HEK293T (cell line): ENCODE data around the gene BRICD5.

Source experiments
- CTCF ChIA-PET: fragments of 350-600 bp; formaldehyde crosslinking; extraction: SDS; loops from one replicate; lab custom pipeline; 2021; ENCODE audit warnings: antibody characterized with exemption, inconsistent platforms; lab: Yijun Ruan, JAX
- POLR2A ChIA-PET: fragments of 350-600 bp; formaldehyde crosslinking; extraction: SDS; loops from one replicate; lab custom pipeline; 2020; ENCODE audit warnings: antibody characterized with exemption, inconsistent platforms; lab: Yijun Ruan, JAX
- DNase-seq: peaks from one replicate; pipeline ENCODE4 v3.0.0; 2012; ENCODE audit warnings: mixed read lengths; ENCODE audit errors: extremely low spot score
- ARNT ChIP-seq: fragments of 450-650 bp; IDR thresholded peaks from 2 replicates; pipeline ENCODE4 v1.6.1; 2017; ENCODE audit warnings: mild to moderate bottlenecking
- BHLHE40 ChIP-seq: fragments of 450-650 bp; IDR thresholded peaks from 2 replicates; pipeline ENCODE4 v1.6.1; 2016; ENCODE audit warnings: mild to moderate bottlenecking, moderate library complexity, borderline replicate concordance
- CTBP1 ChIP-seq: fragments of 450-650 bp; IDR thresholded peaks from 2 replicates; pipeline ENCODE4 v1.6.1; 2016; ENCODE audit warnings: borderline replicate concordance
- ELF4 ChIP-seq: fragments of 450-650 bp; IDR thresholded peaks from 2 replicates; pipeline ENCODE4 v1.6.1; 2017; ENCODE audit warnings: antibody characterized with exemption
- FOXA1 ChIP-seq: fragments of 450-650 bp; IDR thresholded peaks from 2 replicates; pipeline ENCODE4 v1.6.1; 2016; ENCODE audit warnings: mild to moderate bottlenecking
- FOXK2 ChIP-seq: fragments of 450-650 bp; IDR thresholded peaks from 2 replicates; pipeline ENCODE4 v1.6.1; 2016; ENCODE audit warnings: mild to moderate bottlenecking
- FOXM1 ChIP-seq: fragments of 450-650 bp; IDR thresholded peaks from 2 replicates; pipeline ENCODE4 v1.6.1; 2017; ENCODE audit warnings: mild to moderate bottlenecking, borderline replicate concordance
- HDGF ChIP-seq: fragments of 450-650 bp; IDR thresholded peaks from 2 replicates; pipeline ENCODE4 v1.6.1; 2017; ENCODE audit warnings: antibody characterized with exemption, borderline replicate concordance
- L3MBTL2 ChIP-seq: fragments of 450-650 bp; conservative IDR thresholded peaks from 2 replicates; pipeline ENCODE4 v1.6.1; 2016; ENCODE audit warnings: mild to moderate bottlenecking
- LEF1 ChIP-seq: fragments of 450-650 bp; IDR thresholded peaks from 2 replicates; pipeline ENCODE4 v1.6.1; 2017; ENCODE audit warnings: mild to moderate bottlenecking, borderline replicate concordance
- NFRKB ChIP-seq: fragments of 450-650 bp; IDR thresholded peaks from 2 replicates; pipeline ENCODE4 v1.6.1; 2016; ENCODE audit warnings: mild to moderate bottlenecking, moderate library complexity
- PKNOX1 ChIP-seq: fragments of 450-650 bp; IDR thresholded peaks from 2 replicates; pipeline ENCODE4 v1.6.1; 2016
- SP1 ChIP-seq: fragments of 450-650 bp; IDR thresholded peaks from 2 replicates; pipeline ENCODE4 v1.6.1; 2017
- SUZ12 ChIP-seq: fragments of 450-650 bp; IDR thresholded peaks from 2 replicates; pipeline ENCODE4 v1.6.1; 2016; ENCODE audit warnings: mild to moderate bottlenecking
- TARDBP ChIP-seq: fragments of 450-650 bp; IDR thresholded peaks from 2 replicates; pipeline ENCODE4 v1.6.1; 2016
- ZNF384 ChIP-seq: fragments of 450-650 bp; IDR thresholded peaks from 2 replicates; pipeline ENCODE4 v1.6.1; 2016

BRICD5 gene

GRCh38 chr16:2212362-2213324 lies 2.0 kb upstream of the BRICD5 start:
- no peak for DNase-seq
- CTCF ChIA-PET, result no interaction called here
- POLR2A ChIA-PET, result interaction anchor here (1.1 to 2.5 kb wide), 3 partner anchors 9 to 57 kb away, joined by 3 to 12 read pairs (median 4); partner anchors contain the start of genes ECI1 and TRAF7

GRCh38 chr16:2211923-2212347 lies 1.3 kb upstream of the BRICD5 start:
- ChIA-PET POLR2A (interaction anchor here (1.0 to 2.5 kb wide), 4 partner anchors 39 to 59 kb away, joined by 3 to 12 read pairs (median 4); partner anchors contain the start of genes ECI1 and TRAF7), CTCF (no interaction called here)
- DNase-seq, result no peak
- no peak for TF ChIP-seq ZNF384
- no peak for TF ChIP-seq PKNOX1
- TF ChIP-seq BHLHE40, result no peak
- TF ChIP-seq ELF4, result no peak
- TF ChIP-seq TARDBP, result no peak
- TF ChIP-seq L3MBTL2, result no peak
- TF ChIP-seq HDGF, result no peak
- no peak for TF ChIP-seq FOXA1
- TF ChIP-seq CTBP1, result no peak
- no peak for TF ChIP-seq ARNT
- TF ChIP-seq NFRKB, result no peak
- no peak for TF ChIP-seq FOXM1
- TF ChIP-seq LEF1, result no peak
- no peak for TF ChIP-seq FOXK2
- no peak for TF ChIP-seq SUZ12
- no peak for TF ChIP-seq SP1

More at GRCh38 chr16:2212362-2213324, 2.0 kb upstream of the BRICD5 start:
- TF ChIP-seq FOXM1, result no peak
- peak; percentile 87 for TF ChIP-seq PKNOX1
- TF ChIP-seq ARNT, result no peak

GRCh38 chr16:2210009-2210332 lies 692 bp downstream of the BRICD5 start:
- CTCF ChIA-PET, result no interaction called here
- DNase-seq, result no peak
- POLR2A ChIA-PET, result interaction anchor here (1.1 to 2.0 kb wide), 2 partner anchors 12 to 55 kb away, joined by 3 to 8 read pairs; partner anchors contain the start of gene TRAF7
- TF ChIP-seq FOXM1 (no peak), HDGF (no peak), TARDBP (no peak), NFRKB (no peak), CTBP1 (no peak), LEF1 (no peak)

- ChIA-PET CTCF (no interaction called here), POLR2A (interaction anchor here (1.0 to 2.0 kb wide), 4 partner anchors 9 to 55 kb away, joined by 3 to 8 read pairs (median 4); partner anchors contain the start of genes ECI1 and TRAF7)
- TF ChIP-seq FOXA1 (no peak), ELF4 (no peak), HDGF (no peak), L3MBTL2 (no peak), BHLHE40 (no peak), ARNT (no peak), TARDBP (no peak), LEF1 (no peak), FOXK2 (no peak), SP1 (no peak), FOXM1 (no peak), PKNOX1 (no peak), NFRKB (no peak), ZNF384 (no peak), CTBP1 (no peak), SUZ12 (no peak)
- DNase-seq, result no peak
These were observed 1.2 kb downstream of the BRICD5 start for GRCh38 chr16:2209258-2210008.

GRCh38 chr16:2208772-2209171 lies 1.9 kb downstream of the BRICD5 start:
- CTCF ChIA-PET, result no interaction called here
- POLR2A ChIA-PET, result interaction anchor here (1.0 to 2.0 kb wide), 3 partner anchors 10 to 54 kb away, joined by 3 to 8 read pairs (median 4); partner anchors contain the start of genes ECI1 and TRAF7

More at GRCh38 chr16:2208772-2209171, 1.9 kb downstream of the BRICD5 start:
- DNase-seq, result no peak
- TF ChIP-seq LEF1 (no peak), ARNT (no peak), FOXM1 (no peak), PKNOX1 (no peak), TARDBP (no peak), NFRKB (no peak), ZNF384 (no peak), HDGF (no peak), FOXK2 (no peak), CTBP1 (no peak), SUZ12 (no peak), L3MBTL2 (no peak), FOXA1 (no peak), SP1 (no peak), BHLHE40 (no peak), ELF4 (no peak)
